GM19397 (cell line): ENCODE results near the gene GMDS.

Source experiments
- ATAC-seq: cut with Tn5 transposase; IDR thresholded peaks from one replicate; pipeline ENCODE4 v1.9.1; 2021; ENCODE audit warnings: mild to moderate bottlenecking, moderate library complexity; ENCODE audit not compliant: unreplicated experiment

Gene GMDS

DNA sequence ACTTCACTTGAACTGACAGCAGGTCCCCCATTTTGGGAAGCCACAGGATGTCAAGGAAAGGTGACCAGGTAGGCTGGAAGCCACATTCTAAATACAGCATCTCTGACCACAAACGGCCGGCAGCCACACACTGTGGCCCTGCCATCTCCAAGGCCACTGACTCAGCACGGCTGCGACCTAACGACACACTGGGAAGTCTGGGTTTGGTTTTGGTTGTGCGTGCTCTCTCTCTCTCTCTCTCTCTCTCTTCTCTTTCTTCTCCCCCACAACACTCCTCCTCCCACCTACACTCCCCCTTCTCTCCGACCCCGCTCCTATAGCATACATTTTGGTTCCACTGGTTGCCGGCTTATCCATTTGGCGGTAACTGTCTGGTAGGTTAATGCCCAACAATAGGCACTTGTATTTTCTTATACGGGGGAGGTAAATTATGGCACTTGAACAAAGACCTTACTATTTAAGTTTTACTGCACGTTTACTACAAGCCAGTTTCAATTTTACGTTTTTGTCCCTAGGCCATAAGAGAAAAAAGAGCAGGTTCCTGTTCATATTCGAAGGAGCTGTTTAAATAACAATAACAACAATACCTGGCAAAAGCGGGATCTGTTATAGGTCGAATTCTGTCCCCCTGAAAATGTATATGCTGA, 103.6 kb downstream of the GMDS start:
- ATAC-seq = no peak

DNA sequence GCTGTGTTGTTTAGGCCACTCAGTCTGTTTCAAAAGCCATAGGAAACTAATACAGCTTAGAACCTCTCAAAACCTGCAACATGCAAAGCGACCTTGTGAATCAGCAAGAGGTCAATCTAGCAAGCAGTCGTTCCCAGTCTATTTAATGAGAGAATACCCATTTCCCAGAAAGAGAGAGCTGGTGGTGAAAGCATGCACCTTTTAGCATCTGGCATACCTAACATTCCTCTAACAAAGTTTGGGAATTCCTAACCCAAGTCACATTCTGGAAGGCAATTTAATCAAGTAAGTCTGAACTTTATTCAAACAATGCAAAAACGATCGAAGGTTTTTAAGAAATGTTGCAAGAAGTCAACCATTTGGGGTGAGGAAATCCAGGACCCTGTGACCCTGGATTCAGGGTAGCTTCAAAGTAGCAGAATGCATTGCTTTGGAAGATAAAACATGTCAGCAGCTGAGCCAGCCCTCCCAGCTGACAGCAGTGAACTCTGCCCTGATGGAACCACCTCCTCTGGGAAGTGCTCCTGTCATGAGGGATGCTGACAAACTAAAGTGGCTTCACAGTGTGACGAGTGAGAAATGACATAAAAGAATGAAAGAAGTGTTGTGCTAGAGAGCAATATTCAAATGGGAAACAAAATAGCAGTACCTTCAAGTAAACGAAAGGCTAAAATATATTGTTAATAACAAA, 104.8 kb downstream of the GMDS start:
- no peak for ATAC-seq

DNA sequence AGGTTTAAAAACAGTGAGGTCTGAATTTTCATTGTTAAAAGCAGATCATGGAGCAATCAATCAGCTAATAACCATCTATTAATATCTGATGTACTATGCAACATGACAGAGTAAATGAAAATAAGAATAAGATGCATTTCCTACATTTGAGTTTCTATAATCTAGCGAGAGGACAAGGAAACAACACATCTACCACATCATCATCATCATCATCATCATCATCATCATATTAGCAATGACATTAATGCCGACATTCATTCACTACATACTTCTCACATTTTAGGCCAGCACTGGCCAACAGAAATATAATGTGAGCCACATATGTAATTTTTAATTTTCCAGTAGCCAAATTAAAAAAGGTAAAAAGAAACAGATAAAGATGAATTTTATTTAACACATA, 110.0 kb downstream of the GMDS start:
- no peak for ATAC-seq

DNA sequence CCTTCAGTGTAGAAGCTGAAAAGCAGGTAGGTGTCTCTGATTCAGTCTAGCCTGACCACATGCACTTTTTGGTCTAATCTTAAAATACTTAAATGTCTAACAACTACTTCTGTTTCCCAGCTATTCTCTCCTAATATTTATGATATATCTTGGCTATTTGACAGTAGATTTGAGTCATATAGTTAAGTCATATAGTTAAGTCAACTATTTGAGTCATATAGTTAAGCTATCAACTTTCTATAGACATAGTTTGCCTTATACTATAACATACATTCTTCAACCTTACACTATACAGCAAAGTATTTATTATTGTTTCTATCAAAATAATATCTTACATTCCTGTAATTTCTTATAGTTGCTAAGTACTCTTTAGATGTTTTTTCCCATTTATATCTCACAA, 110.9 kb downstream of the GMDS start:
- ATAC-seq = no peak

DNA sequence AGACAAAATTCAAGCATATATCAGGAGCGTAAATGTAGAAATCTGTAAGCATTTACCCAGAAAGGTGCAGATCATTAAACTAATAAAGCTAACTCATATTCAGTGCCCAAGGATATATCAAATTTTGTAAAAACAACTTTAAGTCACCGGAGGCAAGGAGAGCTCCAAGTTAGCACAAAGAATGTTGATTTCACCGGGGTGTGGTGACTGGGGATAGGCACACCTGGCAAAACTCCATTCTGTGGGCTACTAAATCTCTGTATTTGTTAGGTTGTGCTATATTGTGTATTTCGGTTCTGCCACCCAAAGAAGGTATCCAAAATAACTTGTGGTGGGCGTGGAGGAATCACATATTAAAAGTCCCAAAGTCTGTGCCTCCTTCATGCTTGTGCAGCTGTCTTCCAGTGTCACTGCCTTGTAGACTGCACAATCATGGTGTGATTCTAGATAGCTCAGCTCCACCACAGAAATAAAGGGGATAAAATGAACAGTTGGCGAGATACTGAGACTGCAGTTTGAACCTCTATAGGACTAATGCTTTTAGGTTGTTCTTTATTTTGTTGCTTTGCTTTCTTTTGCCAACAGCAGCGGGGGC, 111.6 kb downstream of the GMDS start:
- ATAC-seq = no peak

DNA sequence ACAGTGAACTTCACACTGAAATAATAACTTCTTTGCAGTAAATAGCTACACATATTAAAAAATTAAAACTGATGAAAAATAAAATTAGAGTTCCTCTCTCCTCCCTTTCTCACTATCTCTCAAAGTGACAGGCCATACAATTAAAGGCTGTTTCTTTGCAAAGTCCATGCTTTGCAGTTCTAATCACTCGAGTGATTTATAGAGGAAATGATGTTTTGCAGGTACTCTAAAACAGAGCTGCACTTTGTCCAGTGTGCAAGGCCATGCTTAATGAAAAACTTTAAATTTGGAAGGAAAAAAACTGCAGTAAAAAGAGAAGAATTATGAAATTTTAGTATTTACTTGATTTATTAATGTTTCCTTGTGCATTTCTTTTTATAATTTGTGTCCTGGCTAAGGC, 112.5 kb downstream of the GMDS start:
- ATAC-seq = no peak

DNA sequence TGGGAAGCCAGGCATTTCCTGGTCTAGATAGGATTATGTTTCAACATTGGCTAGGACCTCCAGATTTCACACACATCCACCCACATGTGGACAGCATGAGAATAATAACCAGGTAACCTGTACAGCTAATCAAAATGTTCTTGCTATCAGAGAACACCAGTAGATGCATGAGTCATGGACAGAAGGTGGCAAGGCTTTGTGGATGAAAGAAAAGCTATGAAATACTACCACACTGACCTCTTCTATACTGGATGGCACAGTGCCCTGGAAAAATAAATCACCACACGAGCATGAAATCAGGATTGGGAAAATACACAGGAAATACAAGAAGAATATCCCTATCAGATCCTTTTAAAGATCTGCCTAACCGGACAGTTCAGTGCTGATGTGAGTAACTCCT, 113.0 kb downstream of the GMDS start:
- ATAC-seq = no peak

DNA sequence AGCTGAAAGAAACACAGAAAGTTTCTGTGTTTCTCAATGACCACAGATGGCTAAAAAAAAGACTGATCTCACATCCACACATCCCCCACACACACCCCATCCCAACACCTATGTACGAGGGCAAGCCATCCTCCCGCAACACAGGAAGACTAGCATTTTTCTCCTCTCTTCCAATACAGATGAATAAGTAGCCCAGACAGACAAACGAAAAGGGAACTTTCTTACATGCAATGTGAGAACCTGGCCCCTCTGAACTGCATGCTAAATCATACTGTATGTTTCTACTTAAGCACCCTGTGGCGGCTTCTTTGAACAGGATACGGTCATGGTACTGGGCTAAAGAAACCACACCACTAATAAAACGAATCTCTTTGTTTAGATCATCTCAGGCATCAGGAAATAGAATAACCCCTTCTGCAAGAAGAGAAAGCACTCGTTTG, 116.2 kb downstream of the GMDS start:
- peak; percentile 71 for ATAC-seq

DNA sequence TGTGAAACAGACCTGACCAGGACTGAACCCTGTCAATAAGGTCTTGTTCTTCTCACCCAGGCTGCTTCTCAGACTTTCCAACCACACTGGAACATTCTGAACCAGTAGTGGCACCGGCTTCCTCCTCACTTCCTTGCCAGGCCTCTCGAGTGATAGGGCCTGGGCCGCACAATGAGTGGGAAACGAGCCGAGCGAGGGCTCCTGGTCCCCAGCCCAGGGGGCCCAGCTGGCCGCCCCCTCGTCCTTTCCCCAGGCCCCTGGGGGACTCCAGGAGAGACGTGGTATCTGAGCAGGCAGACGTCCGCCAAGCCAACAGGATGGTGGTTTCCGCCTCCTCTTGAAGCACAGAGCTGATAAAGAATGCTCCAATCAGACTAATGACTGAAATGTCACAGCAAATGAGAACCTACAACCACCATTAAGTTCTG, 117.9 kb downstream of the GMDS start:
- peak; percentile 57 for ATAC-seq

DNA sequence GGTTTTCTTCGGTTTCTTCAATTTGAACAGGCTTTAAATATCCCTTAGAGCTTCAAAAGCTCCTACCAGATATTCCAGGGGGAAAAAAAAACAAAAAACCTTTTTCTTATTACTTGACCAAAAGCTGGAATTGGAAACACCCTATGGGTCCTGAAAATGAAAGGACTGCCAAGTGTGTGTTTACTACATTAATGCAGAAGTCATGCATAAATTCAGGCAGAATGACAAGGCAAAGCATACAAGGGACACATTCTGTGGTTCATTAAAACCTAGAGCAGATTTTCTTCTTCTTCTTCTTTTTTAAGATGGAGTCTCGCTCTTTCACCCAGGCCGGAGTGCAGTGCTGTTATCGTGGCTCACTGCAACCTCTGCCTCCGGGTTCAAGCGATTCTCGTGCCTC, 119.1 kb downstream of the GMDS start:
- no peak for ATAC-seq

DNA sequence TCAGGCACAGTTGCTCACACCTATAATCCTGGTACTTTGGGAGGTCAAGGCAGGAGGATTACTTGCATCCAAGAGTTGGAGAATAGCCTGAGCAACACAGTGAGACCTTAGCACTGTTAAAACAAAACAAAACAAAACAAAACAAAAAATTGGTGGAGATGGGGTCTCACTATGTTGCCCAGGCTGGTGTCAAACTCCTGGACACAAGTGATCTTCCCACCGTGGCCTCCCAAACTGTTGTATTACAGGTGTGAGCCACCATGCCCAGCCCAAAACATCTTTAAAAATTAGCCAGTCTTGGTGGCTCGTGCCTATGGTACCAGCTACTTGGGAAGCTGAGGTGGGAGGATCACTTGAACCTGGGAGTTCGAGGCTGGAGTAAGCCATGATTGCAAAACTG, 120.2 kb downstream of the GMDS start:
- no peak for ATAC-seq

DNA sequence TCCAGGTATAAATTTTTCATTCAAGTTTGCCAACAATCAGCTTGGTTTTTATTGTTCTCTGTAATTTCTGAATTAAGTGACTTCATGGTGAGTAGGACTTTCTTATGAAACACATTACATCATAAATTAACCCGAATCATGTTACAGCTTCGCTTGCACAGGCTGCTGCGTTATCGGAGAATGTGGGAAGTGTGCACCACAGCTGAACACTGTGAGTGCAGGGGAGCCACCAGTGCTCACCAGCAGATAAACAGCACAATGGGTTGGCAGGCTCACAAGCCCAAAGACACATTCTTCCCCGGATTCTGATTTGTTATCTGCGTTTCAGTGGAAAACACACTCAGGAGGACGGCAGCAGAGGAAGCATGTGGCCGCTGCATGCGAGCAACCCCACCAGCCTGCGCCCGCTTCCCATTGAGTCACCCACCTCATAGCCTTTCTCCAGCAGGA, 121.1 kb downstream of the GMDS start:
- ATAC-seq = no peak

DNA sequence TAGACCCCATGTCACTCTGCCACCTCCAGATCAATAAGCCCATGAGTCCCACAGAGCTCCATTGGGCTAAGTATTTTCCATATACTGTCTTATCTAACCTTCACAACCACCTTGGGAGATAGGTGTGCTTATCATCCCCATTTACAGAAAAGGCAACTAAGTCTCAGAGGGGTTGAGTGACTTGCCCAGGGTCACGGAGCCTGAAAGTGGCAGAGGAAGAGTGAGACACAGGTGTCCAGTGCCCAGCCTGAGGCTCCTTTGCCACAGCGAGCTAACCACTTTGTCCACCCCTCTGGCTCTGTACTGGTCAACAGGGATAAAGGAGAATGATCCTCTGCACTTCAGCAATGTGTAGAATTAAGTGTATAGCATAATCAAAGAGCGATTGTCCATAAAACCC, 124.5 kb downstream of the GMDS start:
- no peak for ATAC-seq

DNA sequence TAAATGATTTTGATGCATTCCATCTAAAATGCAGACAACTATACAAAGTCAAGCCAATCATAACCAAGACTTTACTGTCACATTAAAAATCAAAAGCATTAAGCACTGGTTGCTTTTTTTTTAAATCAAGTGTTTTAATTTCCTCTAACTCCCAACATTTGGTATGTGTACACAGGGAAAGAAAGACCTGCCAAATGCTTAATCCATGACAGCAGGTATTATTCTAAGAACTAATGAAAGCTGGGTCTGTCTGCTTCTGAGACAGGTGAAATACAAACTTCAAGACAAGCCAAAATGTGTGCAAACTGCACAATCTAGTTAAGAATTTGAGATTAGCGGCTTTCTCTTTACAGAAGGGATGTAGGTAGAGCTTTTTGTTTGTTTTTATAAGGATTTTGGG, 126.1 kb downstream of the GMDS start:
- no peak for ATAC-seq

DNA sequence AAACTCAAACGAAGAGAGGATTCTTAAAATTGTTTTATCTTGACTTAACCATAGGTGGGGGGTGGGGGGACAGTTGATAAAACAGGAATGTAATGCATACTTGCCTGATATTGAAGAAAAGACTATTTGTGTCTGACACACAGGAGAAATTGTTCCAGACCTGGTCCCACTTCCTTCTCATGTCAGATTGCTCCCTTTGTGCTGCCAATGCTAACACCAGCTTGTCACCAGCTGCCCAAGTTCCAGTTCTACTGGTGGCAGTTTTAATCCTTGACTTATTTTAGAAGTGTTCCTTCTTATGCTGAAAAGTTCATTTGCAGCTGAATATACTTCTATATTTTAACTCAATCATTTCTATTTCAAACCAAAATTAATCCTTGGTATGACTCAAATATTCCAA, 127.3 kb downstream of the GMDS start:
- no peak for ATAC-seq

DNA sequence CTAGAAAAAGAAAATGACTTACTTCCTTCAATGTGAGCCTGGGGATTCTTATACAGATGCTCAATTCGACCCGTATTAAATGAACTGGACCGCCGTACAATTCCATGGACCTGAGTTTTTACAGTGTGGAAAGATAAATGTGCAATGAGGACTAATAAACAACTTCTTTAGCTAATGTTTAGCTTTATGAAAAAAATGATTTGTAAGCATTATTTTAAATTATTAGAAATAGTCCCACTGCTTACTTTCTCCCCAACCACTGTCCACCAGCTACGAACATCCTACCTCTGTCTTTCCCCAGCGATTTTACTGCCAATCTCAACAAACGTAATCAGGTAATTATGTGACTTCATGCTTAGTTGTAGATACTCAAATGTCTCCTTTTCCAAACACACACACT, 128.0 kb downstream of the GMDS start:
- no peak for ATAC-seq

DNA sequence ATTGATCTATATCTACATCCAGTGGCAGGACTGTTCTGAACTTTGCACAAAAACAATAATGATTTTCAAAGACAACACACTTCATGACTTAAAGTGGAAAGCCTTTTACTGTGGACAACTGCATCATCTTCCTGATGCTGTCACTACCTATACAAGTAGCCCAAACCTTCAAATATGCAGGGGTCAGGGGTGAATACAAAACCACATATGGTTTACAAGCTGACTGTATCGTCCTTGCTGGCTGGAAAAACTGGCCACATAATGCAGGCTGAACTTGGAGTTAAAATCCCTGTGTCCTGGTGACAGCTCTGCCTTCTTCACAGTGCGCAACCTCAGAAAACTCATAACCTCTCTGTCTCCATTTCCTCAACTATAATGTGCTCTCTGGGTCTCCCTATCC, 128.9 kb downstream of the GMDS start:
- no peak for ATAC-seq

DNA sequence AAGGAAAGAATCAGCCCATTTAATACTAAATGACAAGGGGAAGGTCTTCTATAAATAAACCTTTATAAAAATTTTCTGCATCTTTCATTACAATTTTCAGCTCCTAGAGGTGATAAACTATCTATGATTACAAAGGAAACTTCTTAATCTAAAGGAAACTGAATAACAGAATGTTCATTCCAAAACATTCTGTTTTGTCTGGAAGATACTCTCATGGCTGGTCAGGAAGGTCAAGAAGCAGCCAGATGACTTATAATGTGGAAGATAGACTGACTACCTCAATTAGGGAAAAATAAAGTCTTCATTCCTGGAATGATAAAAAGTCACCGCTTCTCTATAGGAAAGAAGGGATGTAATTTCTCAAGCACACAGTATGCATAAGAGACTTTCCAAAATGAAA, 131.3 kb downstream of the GMDS start:
- no peak for ATAC-seq

DNA sequence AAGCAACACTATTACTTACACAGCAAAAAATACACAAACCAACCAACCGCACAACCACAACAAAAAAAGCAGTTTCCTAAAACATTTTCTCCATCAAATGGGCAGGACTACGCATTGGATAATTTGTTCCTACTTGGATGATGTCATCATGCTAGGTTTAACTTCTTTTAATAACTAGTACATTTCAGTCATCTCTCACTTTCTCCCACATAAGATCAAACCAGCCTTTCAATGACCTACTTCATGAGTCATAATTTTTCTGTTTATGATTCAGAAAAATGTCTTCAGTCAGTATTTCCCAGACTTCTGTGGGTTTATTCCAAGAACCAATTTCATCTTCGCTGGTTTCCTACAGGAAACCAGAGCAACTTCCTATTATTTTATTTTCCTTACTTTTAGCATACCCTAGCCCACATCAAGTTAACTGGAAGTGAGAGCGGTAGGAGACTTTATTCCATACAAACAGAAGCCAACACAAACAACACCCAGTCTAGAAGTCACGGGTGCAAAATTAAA, 134.2 kb downstream of the GMDS start:
- ATAC-seq = no peak

DNA sequence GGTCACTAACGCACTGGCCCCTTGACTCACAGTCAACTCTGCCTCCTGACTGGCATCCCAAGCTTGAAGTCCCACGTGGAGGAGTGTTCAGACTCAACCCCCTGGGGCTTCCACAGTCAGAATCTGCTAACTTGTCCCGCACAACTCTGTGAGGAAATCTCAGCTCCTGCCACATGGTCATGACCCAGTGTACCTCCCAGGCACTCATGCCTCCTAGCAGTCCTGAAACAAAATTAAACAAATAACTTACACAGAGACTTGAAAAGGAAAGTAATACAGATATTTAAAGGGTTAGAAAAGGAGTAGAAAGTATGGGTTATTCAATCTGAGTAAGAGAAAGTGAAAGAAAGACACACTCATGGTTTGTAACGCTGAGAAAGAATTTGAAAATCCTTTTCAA, 134.9 kb downstream of the GMDS start:
- ATAC-seq = no peak

DNA sequence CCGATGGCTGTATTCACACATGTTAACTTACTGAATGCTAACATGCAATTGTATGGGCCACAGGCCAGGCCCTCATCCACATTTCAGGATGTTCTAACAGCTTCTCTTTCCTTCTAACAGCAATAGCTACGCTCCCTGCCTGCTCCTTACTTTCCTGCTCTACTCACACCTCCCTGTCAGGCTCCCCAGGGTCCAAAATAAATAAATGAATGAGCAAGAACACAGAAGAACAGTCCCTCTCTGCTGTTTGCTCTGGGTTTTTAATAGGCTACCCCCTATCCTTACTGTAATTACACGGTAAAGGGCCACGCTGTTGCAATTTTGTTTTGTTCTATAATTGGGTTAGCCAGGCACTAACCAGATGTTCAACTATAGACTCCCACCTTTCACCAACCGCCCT, 135.6 kb downstream of the GMDS start:
- ATAC-seq = no peak

DNA sequence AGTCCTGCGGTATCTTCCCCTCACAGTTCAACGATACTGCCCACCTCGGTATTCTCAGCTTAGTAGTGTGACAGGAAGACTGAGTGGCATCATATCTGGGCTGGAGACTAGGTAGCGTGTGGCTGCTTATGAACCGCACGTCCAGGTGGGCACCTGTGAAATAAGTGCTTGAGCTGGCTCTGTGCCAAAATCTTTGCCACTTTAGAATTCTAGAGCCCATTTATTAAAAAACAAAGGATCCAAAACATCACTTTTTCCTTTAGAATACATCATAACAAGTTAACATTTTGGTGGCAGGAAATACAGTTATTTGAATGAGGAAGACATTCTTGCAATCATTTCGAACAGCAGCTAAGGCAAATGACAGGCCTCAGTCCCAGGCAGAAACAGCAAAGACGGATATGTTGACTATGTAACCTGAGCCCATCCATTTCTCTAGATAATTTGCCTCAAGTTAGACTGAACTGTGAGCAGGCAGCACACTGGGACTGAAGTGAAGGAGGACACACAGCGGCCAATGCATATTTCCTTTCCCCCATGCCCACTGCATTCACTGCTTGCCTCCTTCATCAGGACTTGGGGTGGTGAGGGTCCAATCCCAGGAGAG, 136.6 kb downstream of the GMDS start:
- ATAC-seq = no peak
